Choroid plexus epithelial cell (primary cell): ENCODE data around the gene KHDC4.
A peak's percentile ranks its signal among the peaks of the same experiment; 100 is the strongest.
"Not testable (repeated sequence)": the region's sequence is repeated elsewhere in the genome, so short reads cannot be mapped to it uniquely, and the experiment has no call there.

ENCODE experiments used
- DNase-seq: peaks from one replicate; pipeline ENCODE4 v3.0.0-alpha.2; 2010; ENCODE audit warnings: low read depth
- H3K4me3 ChIP-seq: 2 replicates; pipeline ENCODE4 v1.5.1; 2011; ENCODE audit warnings: low read depth, mild to moderate bottlenecking, control low read depth, low read length, moderate library complexity
- CTCF ChIP-seq: conservative IDR thresholded peaks from 2 replicates; pipeline ENCODE4 v1.5.1; 2011; ENCODE audit warnings: low read depth, mild to moderate bottlenecking, control low read depth, inconsistent platforms, low read length, moderate library complexity

The KHDC4 gene

GRCh38 chr1:155900161-155900560 lies 34.1 kb downstream of the KHDC4 start:
- no peak for TF ChIP-seq CTCF
- no peak for DNase-seq
- no peak overlapping the region for H3K4me3 ChIP-seq

GRCh38 chr1:155899683-155900082 lies 34.5 kb downstream of the KHDC4 start:
- no peak for TF ChIP-seq CTCF
- no peak overlapping the region for H3K4me3 ChIP-seq
- no peak for DNase-seq

- no peak for TF ChIP-seq CTCF
- no peak overlapping the region for H3K4me3 ChIP-seq
Measured at GRCh38 chr1:155898888-155899287, 35.3 kb downstream of the KHDC4 start.

GRCh38 chr1:155897746-155898145 lies 36.5 kb downstream of the KHDC4 start:
- DNase-seq = no peak
- TF ChIP-seq CTCF = no peak
- no peak overlapping the region for H3K4me3 ChIP-seq

More at GRCh38 chr1:155898888-155899287, 35.3 kb downstream of the KHDC4 start:
- no peak for DNase-seq

GRCh38 chr1:155896476-155896875 lies 37.7 kb downstream of the KHDC4 start:
- not testable (repeated sequence) for H3K4me3 ChIP-seq, DNase-seq

- not testable (repeated sequence) for H3K4me3 ChIP-seq, DNase-seq
Measured at GRCh38 chr1:155895617-155896016, 38.6 kb downstream of the KHDC4 start.

- no peak for TF ChIP-seq CTCF
- peak; percentile 83 for DNase-seq
- H3K4me3 ChIP-seq = no peak overlapping the region
Measured at GRCh38 chr1:155893389-155894142, 40.6 kb downstream of the KHDC4 start.

GRCh38 chr1:155892796-155893195 lies 41.4 kb downstream of the KHDC4 start:
- DNase-seq = peak; percentile 82
- H3K4me3 ChIP-seq = no peak overlapping the region
- TF ChIP-seq CTCF = no peak
